Keratinocyte (primary cell): ENCODE results near the gene TMOD4.

Experiments used
- CTCF ChIP-seq, 3 experiments: IDR thresholded peaks in 1 of 3; conservative IDR thresholded peaks in 1 of 3; optimal IDR thresholded peaks in 1 of 3; 2 replicates in 2 of 3; 3 replicates in 1 of 3; pipeline versions ENCODE3 to v1.5.1; 2011; ENCODE audit warnings: low read length in 3 of 3, mild to moderate bottlenecking in 3 of 3, moderate library complexity in 2 of 3, control low read depth in 1 of 3, inconsistent platforms in 1 of 3; ENCODE audit not compliant: insufficient read depth in 2 of 3; ENCODE audit errors: extremely low read depth in 1 of 3
- EZH2 ChIP-seq: IDR thresholded peaks from one replicate; pipeline ENCODE4 v1.6.1; 2012; ENCODE audit warnings: inconsistent platforms, mild to moderate bottlenecking, low read length, moderate library complexity

- no peak for TF ChIP-seq CTCF (optimal IDR thresholded peaks at IDR 0.05 in 1 of 3, IDR thresholded peaks at IDR 0.05 in 1 of 3, conservative IDR thresholded peaks at IDR 0.05 in 1 of 3; ENCODE audit: extremely low read depth in 1 of 3, insufficient read depth in 2 of 3, low read length in 3 of 3)
- peak; percentile 77 for TF ChIP-seq EZH2
Observed at GRCh38 chr1:151131701-151132334, 44.0 kb downstream of the TMOD4 start.
